A673 (cell line): ENCODE data around the gene OR4D5. TPM values are rescaled to one million over a fixed set of nuclear protein-coding genes. Genes with fewer than 3 reads are reported as not detected.

Experiments
- BruUV-seq: library from RNA; stranded (reverse); fragments of 400-500 nt; replicated peaks from 2 replicates; lab custom pipeline; 2021; lab: Mats Ljungman, UMichigan
- CTCF ChIA-PET: fragments of 300-600 bp; sonication (Branson Sonifier 250); formaldehyde crosslinking; loops from one replicate; lab custom pipeline; 2022; ENCODE audit warnings: antibody characterized with exemption; lab: Charles Lee
- POLR2A ChIA-PET: fragments of 300-600 bp; sonication (Branson Sonifier 250); formaldehyde crosslinking; loops from one replicate; lab custom pipeline; 2022; ENCODE audit warnings: antibody characterized with exemption; ENCODE audit not compliant: low non-redundant PET; lab: Charles Lee
- DNase-seq: peaks from one replicate; pipeline ENCODE4 v3.0.0-alpha.2; 2015; ENCODE audit warnings: low spot score
- H3K27ac ChIP-seq: fragments of 200-600 bp; sonication (generic); 2 replicates; pipeline ENCODE4 v1.5.1; 2016; ENCODE audit warnings: mixed run types, low read depth, mild to moderate bottlenecking, mixed read lengths, antibody characterized with exemption, low read length; ENCODE audit not compliant: poor library complexity, severe bottlenecking
- H3K27me3 ChIP-seq: fragments of 200-600 bp; sonication (generic); replicated peaks from 2 replicates; pipeline ENCODE4 v1.6.1; 2017; ENCODE audit warnings: mixed run types, low read depth, mild to moderate bottlenecking, mixed read lengths, antibody characterized with exemption, low read length; ENCODE audit not compliant: insufficient read depth, poor library complexity
- H3K36me3 ChIP-seq: fragments of 200-600 bp; sonication (generic); 2 replicates; pipeline ENCODE4 v1.6.1; 2016; ENCODE audit warnings: mixed run types, mild to moderate bottlenecking, mixed read lengths, antibody characterized with exemption, low read length; ENCODE audit not compliant: insufficient read depth, poor library complexity, severe bottlenecking
- H3K4me1 ChIP-seq: fragments of 200-600 bp; sonication (generic); 2 replicates; pipeline ENCODE4 v1.6.1; 2017; ENCODE audit warnings: mixed run types, mild to moderate bottlenecking, mixed read lengths, antibody characterized with exemption, low read length; ENCODE audit not compliant: insufficient read depth, poor library complexity, severe bottlenecking
- H3K4me3 ChIP-seq: fragments of 200-600 bp; sonication (generic); 2 replicates; pipeline ENCODE4 v1.5.1; 2016; ENCODE audit warnings: low read depth, mixed run types, mild to moderate bottlenecking, mixed read lengths, low read length; ENCODE audit not compliant: poor library complexity, severe bottlenecking
- H3K9me3 ChIP-seq: fragments of 200-600 bp; sonication (generic); 2 replicates; pipeline ENCODE4 v1.6.1; 2016; ENCODE audit warnings: mixed run types, low read depth, mild to moderate bottlenecking, mixed read lengths, antibody characterized with exemption, low read length; ENCODE audit not compliant: poor library complexity, severe bottlenecking
- EZH2 ChIP-seq: fragments of 200-600 bp; sonication (generic); IDR thresholded peaks from 2 replicates; pipeline ENCODE4 v1.6.1; 2017; ENCODE audit warnings: borderline replicate concordance, low read depth, mild to moderate bottlenecking, mixed read lengths, antibody characterized with exemption, low read length; ENCODE audit not compliant: poor library complexity, severe bottlenecking
- intact Hi-C: fragments of 100-400 bp; cut with micrococcal nuclease; formaldehyde crosslinking; loops from one replicate; pipeline ENCODE4 v1.10.0; 2022; ENCODE audit not compliant: unreplicated experiment
- total RNA-seq: library from RNA; stranded (reverse); gene quantifications from 2 replicates; pipeline ENCODE4 v1.2.3, GENCODE V29; 2021
- TF ChIP-seq, protein P1 (sequence below): fragments of 300-800, 200-600 bp; sonication (generic); conservative IDR thresholded peaks from 2 replicates; pipeline ENCODE4 v1.5.1; 2017; ENCODE audit warnings: low read depth, mild to moderate bottlenecking, antibody characterized with exemption, low read length, moderate library complexity, mixed read lengths

OR4D5 gene
- total RNA-seq, 1 experiment from 2014 or later: not detected

GRCh38 chr11:123943738-123944137, 4.3 kb downstream of the OR4D5 start, which contains the start of gene OR6T1:
Gene OR6T1 (minus strand): TSS chr11:123943838. CDS start chr11:123943838, 0 bp downstream.
- no peaks in the 10 kb centered on the region for H3K4me1 ChIP-seq
- H3K27me3 ChIP-seq: no peaks in the 10 kb centered on the region
- no TSS peak for BruUV-seq
- no peak for DNase-seq
- no peak within 1 kb of the TSS for H3K4me3 ChIP-seq
- ChIA-PET CTCF (no interaction called here), POLR2A (no interaction called here)
- H3K36me3 ChIP-seq: no peaks in the 10 kb centered on the region
- intact Hi-C loops: no loop called here
- no peaks in the 10 kb centered on the region for H3K9me3 ChIP-seq
- TF ChIP-seq, protein P1, sequence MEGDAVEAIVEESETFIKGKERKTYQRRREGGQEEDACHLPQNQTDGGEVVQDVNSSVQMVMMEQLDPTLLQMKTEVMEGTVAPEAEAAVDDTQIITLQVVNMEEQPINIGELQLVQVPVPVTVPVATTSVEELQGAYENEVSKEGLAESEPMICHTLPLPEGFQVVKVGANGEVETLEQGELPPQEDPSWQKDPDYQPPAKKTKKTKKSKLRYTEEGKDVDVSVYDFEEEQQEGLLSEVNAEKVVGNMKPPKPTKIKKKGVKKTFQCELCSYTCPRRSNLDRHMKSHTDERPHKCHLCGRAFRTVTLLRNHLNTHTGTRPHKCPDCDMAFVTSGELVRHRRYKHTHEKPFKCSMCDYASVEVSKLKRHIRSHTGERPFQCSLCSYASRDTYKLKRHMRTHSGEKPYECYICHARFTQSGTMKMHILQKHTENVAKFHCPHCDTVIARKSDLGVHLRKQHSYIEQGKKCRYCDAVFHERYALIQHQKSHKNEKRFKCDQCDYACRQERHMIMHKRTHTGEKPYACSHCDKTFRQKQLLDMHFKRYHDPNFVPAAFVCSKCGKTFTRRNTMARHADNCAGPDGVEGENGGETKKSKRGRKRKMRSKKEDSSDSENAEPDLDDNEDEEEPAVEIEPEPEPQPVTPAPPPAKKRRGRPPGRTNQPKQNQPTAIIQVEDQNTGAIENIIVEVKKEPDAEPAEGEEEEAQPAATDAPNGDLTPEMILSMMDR: no peak
- TF ChIP-seq EZH2: no peak
- H3K27ac ChIP-seq: no peak within 1 kb of the TSS

DNA sequence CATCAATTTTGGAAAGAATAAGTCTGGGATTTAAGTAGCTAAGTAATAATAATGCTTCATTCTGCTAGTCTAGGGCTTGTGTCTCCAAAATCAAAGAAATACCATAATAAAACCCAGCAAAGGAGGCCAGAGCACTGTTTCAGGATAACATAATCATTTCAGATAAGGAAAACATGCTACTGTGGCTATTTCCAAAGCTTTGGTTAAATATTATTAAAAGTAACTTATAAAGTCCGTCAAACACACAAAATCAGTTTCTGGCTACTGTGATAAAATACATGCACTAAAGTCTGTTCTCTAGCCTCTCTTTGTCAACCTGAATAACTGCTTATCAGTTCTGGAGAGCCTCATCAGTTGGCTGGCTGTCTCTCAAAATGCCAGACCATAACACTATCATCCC, 5.7 kb downstream of the OR4D5 start:
- TF ChIP-seq, protein P1: no peak
- TF ChIP-seq EZH2: no peak
- no peak overlapping the region for H3K4me3 ChIP-seq
- intact Hi-C loops: no loop called here
- CTCF ChIA-PET: no interaction called here
- POLR2A ChIA-PET: interaction anchor here (0.6 kb wide), 1 partner anchor 427 kb away, joined by 3 read pairs; no protein-coding TSS in a partner anchor
- H3K27ac ChIP-seq: no peak overlapping the region
- no peaks in the 10 kb centered on the region for H3K36me3 ChIP-seq
- no TSS peak for BruUV-seq
- DNase-seq: no peak
- no peaks in the 10 kb centered on the region for H3K27me3 ChIP-seq
- no peaks in the 10 kb centered on the region for H3K4me1 ChIP-seq
- H3K9me3 ChIP-seq: no peaks in the 10 kb centered on the region

DNA sequence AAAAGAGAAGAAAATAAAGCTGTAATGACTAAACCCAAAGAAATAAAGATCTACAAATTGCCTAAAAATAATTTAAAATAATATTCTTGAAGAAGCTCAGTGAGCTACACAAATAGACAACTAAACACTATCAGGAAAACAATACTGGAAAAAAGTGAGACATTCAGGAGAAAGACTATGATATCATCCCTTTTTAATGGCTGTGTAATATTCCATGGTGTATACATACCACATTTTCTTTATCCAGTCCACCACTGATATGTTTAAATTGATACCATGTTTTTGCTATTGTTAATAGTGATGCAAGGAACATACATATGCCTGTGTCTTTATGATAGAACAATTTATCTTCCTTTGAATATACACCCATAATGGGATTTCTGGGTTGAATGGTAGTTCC, 17.3 kb downstream of the OR4D5 start:
- no peak for DNase-seq
- Histone ChIP-seq H3K9me3 (no peaks in the 10 kb centered on the region), H3K36me3 (no peaks in the 10 kb centered on the region), H3K27ac (no peak overlapping the region), H3K27me3 (no peaks in the 10 kb centered on the region), H3K4me1 (no peaks in the 10 kb centered on the region), H3K4me3 (no peak overlapping the region)
- intact Hi-C loops: no loop called here
- ChIA-PET POLR2A (no interaction called here), CTCF (no interaction called here)
- TF ChIP-seq EZH2: no peak
- TF ChIP-seq, protein P1: no peak
- no TSS peak for BruUV-seq
